Measurements from ENCODE around the gene ASB14. TPM values are rescaled to one million over a fixed set of nuclear protein-coding genes. Genes with fewer than 3 reads are reported as not detected.

The ASB14 gene
- total RNA-seq, 2 experiments from 2014 or later, result not detected

- DNase-seq (no peak), ATAC-seq (ENCODE audit: poor library complexity) (no peak)
- H3K4me3 Mint-ChIP-seq, result no peak overlapping the region
- peaks cover 8% of the 10 kb centered on the region for H3K36me3 Mint-ChIP-seq (ENCODE audit: low read depth)
- H3K4me3 ChIP-seq (ENCODE audit: low read length), result no peak overlapping the region
- no peak for TF ChIP-seq CTCF (IDR thresholded peaks at IDR 0.05)
- ChIA-PET CTCF (no interaction called here), POLR2A (no interaction called here)
- H3K27ac Mint-ChIP-seq, result no peak overlapping the region
- H3K9me3 ChIP-seq (ENCODE audit: control insufficient read depth in 1 of 2, insufficient read depth in 1 of 2, low read length in 2 of 2), result peaks cover 0 to 5% of the 10 kb centered on the region in 2 experiments
- no peaks in the 10 kb centered on the region for H3K4me1 Mint-ChIP-seq (ENCODE audit: low read depth)
- no peak overlapping the region for H3K27ac ChIP-seq (ENCODE audit: low read depth in 1 of 2, low read length in 2 of 2)
- no peaks in the 10 kb centered on the region for H3K36me3 ChIP-seq (ENCODE audit: insufficient read depth, low read length)
- H3K27me3 ChIP-seq (ENCODE audit: control insufficient read depth in 1 of 2, insufficient read depth in 2 of 2, low read length in 2 of 2), result no peaks in the 10 kb centered on the region
- no peaks in the 10 kb centered on the region for H3K27me3 Mint-ChIP-seq
- no peaks in the 10 kb centered on the region for H3K4me1 ChIP-seq (ENCODE audit: insufficient read depth, low read length)
- intact Hi-C loops (cut with DNase I, micrococcal nuclease), result no loop called here
- peaks cover 5% of the 10 kb centered on the region for H3K9me3 Mint-ChIP-seq
Observed at GRCh38 chr3:57281715-57282114, 10.8 kb downstream of the ASB14 start.

GRCh38 chr3:57279685-57280084, 12.8 kb downstream of the ASB14 start:
- POLR2A ChIA-PET, result no interaction called here
- peaks cover 0 to 5% of the 10 kb centered on the region in 2 experiments for H3K9me3 ChIP-seq (ENCODE audit: control insufficient read depth in 1 of 2, insufficient read depth in 1 of 2, low read length in 2 of 2)
- CTCF ChIA-PET, result interaction anchor here (1.0 kb wide), 1 partner anchor 37 kb away, joined by 5 read pairs; no protein-coding TSS in a partner anchor
- intact Hi-C loops (cut with DNase I, micrococcal nuclease), result no loop called here
- Mint-ChIP-seq H3K4me3 (no peak overlapping the region), H3K27me3 (no peaks in the 10 kb centered on the region), H3K36me3 (ENCODE audit: low read depth) (peaks cover 8% of the 10 kb centered on the region), H3K27ac (no peak overlapping the region), H3K9me3 (peaks cover 5% of the 10 kb centered on the region), H3K4me1 (ENCODE audit: low read depth) (no peaks in the 10 kb centered on the region)
- no peaks in the 10 kb centered on the region for H3K27me3 ChIP-seq (ENCODE audit: control insufficient read depth in 1 of 2, insufficient read depth in 2 of 2, low read length in 2 of 2)
- no peak overlapping the region for H3K4me3 ChIP-seq (ENCODE audit: low read length)
- ATAC-seq (ENCODE audit: poor library complexity), result no peak
- DNase-seq, result no peak
- TF ChIP-seq CTCF (IDR thresholded peaks at IDR 0.05), result no peak
- no peaks in the 10 kb centered on the region for H3K4me1 ChIP-seq (ENCODE audit: insufficient read depth, low read length)
- H3K27ac ChIP-seq (ENCODE audit: low read depth in 1 of 2, low read length in 2 of 2), result no peak overlapping the region
- H3K36me3 ChIP-seq (ENCODE audit: insufficient read depth, low read length), result no peaks in the 10 kb centered on the region

GRCh38 chr3:57278237-57278636, 14.2 kb downstream of the ASB14 start:
- Histone ChIP-seq H3K27me3 (ENCODE audit: control insufficient read depth in 1 of 2, insufficient read depth in 2 of 2, low read length in 2 of 2) (no peaks in the 10 kb centered on the region), H3K36me3 (ENCODE audit: insufficient read depth, low read length) (peaks cover 6% of the 10 kb centered on the region), H3K9me3 (ENCODE audit: control insufficient read depth in 1 of 2, insufficient read depth in 1 of 2, low read length in 2 of 2) (peaks cover 0 to 5% of the 10 kb centered on the region in 2 experiments), H3K27ac (ENCODE audit: low read depth in 1 of 2, low read length in 2 of 2) (no peak overlapping the region), H3K4me1 (ENCODE audit: insufficient read depth, low read length) (no peaks in the 10 kb centered on the region), H3K4me3 (ENCODE audit: low read length) (no peak overlapping the region)
- Mint-ChIP-seq H3K36me3 (ENCODE audit: low read depth) (peaks cover 14% of the 10 kb centered on the region), H3K4me1 (ENCODE audit: low read depth) (no peaks in the 10 kb centered on the region), H3K27ac (no peak overlapping the region), H3K4me3 (no peak overlapping the region), H3K9me3 (peaks cover 5% of the 10 kb centered on the region), H3K27me3 (no peaks in the 10 kb centered on the region)
- ATAC-seq (ENCODE audit: poor library complexity) (no peak), DNase-seq (no peak)
- ChIA-PET POLR2A (no interaction called here), CTCF (no interaction called here)
- intact Hi-C loops (cut with DNase I, micrococcal nuclease), result no loop called here
- TF ChIP-seq CTCF (IDR thresholded peaks at IDR 0.05), result no peak

Data from CD4-positive, alpha-beta T cell (primary cell).